Esophagus muscularis mucosa (tissue), 4 donors: ENCODE measurements around the gene ZNF516. TPM values are rescaled to one million over a fixed set of nuclear protein-coding genes. Genes with fewer than 3 reads are reported as not detected.

ENCODE experiments used
- DNase-seq: peaks from one replicate; pipeline ENCODE4 v3.0.0-alpha.2; 2017; ENCODE audit errors: extremely low spot score
- H3K27ac ChIP-seq, 4 donors: fragments of 200-600 bp; sonication (generic); replicated peaks in 1 of 4; 1 replicate in 3 of 4; 2 replicates in 1 of 4; pipeline ENCODE4 v1.5.1; 2016 to 2019; ENCODE audit warnings: mild to moderate bottlenecking in 1 of 4
- H3K27me3 ChIP-seq, 4 donors: fragments of 200-600 bp; sonication (generic); one replicate each; pipeline versions ENCODE4 v1.5.1 to v1.6.0; 2016 to 2019
- H3K36me3 ChIP-seq, 4 donors: fragments of 200-600 bp; sonication (generic); one replicate each; pipeline ENCODE4 v1.5.1; 2016 to 2019
- H3K4me1 ChIP-seq, 4 donors: fragments of 200-600 bp; sonication (generic); one replicate each; pipeline ENCODE4 v1.5.1; 2016 to 2019
- H3K4me3 ChIP-seq, 4 donors: fragments of 200-600 bp; sonication (generic); 1 replicate in 2 of 4; 2 replicates in 2 of 4; pipeline ENCODE4 v1.5.1; 2016 to 2019; ENCODE audit warnings: mild to moderate bottlenecking in 4 of 4, moderate library complexity in 1 of 4
- H3K9me3 ChIP-seq, 4 donors: fragments of 200-600 bp; sonication (generic); 1 replicate in 3 of 4; 2 replicates in 1 of 4; pipeline ENCODE4 v1.5.1; 2016 to 2019
- EP300 ChIP-seq: sonication (generic); formaldehyde crosslinking; IDR thresholded peaks from one replicate; pipeline ENCODE4 v1.6.1; 2017; ENCODE audit warnings: antibody characterized with exemption
- POLR2A ChIP-seq: fragments of 450-650 bp; IDR thresholded peaks from one replicate; pipeline ENCODE4 v1.6.1; 2017; ENCODE audit warnings: antibody characterized with exemption, moderate library complexity, mild to moderate bottlenecking, low read depth
- POLR2AphosphoS5 ChIP-seq, 2 donors: sonication (generic); formaldehyde crosslinking; IDR thresholded peaks; one replicate each; pipeline ENCODE4 v1.6.1; 2017; ENCODE audit warnings: antibody characterized with exemption in 2 of 2
- WGBS: methylation state at CpG from one replicate; pipeline ENCODE4 v1.1.5; 2018; 5-methylcytosine and 5-hydroxymethylcytosine counted together
- intact Hi-C: fragments of 100-400 bp; cut with DNase I; formaldehyde crosslinking; loops from one replicate; pipeline ENCODE4 v1.15.1; 2023
- total RNA-seq, 4 donors: library from RNA; depleted of rRNA; stranded (reverse); fragments of >200 nt; gene quantifications; one replicate each; pipeline versions ENCODE4 v1.1.0 to v1.2.1, GENCODE V29; 2016
- TF ChIP-seq, protein P1 (sequence below), 3 experiments: fragments of 200-600 bp in 2 of 3; fragments of 450-650 bp in 1 of 3; sonication (generic) in 2 of 3; IDR thresholded peaks; one replicate each; pipeline ENCODE4 v1.5.1; 2017 to 2019; ENCODE audit warnings: antibody characterized with exemption in 3 of 3, mild to moderate bottlenecking in 2 of 3, moderate library complexity in 1 of 3

Gene ZNF516
- total RNA-seq, 4 donors from 2014 or later: 28.5 to 44.9 (median 35.8) TPM

DNA sequence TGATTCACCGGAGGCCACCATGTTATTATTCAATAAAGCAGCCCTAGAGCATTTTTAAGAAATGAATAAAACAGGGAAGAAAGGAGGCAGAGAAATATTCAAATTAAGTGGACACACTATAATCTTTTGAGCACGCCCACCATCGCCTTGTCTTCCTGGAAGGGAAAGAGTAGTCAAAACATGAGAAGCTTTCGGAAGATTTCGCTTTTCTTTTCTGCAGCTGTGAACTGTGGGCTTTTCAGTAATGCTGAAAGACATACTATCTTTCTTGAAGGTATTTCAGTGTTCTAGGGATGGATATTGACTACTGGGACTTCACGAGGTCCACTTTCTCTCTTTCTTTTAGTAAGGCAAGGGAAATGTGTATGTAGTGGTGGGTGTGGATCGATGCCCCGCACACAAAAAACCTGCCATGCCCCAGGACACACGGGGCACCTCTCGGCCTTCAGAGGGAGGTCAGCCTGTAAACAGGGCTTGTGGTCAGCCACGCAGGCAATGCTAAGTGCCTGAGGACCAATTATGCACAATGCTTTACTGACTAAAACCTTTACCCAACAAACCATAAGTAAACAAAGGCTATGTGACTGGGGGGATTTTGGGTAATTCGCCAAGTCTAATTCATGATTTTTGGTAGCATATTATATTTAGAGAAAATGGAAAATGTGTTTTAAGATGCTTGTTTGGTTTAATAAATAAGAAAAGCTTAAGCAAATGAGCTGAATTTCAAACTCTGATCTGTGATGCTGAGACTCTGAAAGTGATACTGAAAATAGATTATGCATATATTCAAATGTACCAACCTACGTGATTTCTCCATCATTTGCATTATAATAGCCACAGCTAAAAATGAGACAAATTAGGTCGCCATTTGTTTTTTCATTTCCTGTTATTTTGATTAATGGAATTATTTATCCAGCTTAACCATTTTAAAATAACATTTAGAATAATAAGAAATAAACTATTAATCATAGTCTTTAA is 130.5 kb downstream of the ZNF516 start:
- Histone ChIP-seq H3K4me1 (peaks cover 0 to 8% (median 0%) of the 10 kb centered on the region in 4 donors), H3K27me3 (no peaks in the 10 kb centered on the region), H3K27ac (no peak overlapping the region), H3K4me3 (no peak overlapping the region), H3K36me3 (peaks cover 6 to 54% (median 24%) of the 10 kb centered on the region in 4 donors), H3K9me3 (no peaks in the 10 kb centered on the region)
- no peak for TF ChIP-seq POLR2AphosphoS5 (IDR thresholded peaks at IDR 0.05)
- DNase-seq: no peak
- WGBS: 90% methylated on average over 14 of the region's 14 CpGs
- intact Hi-C loops: no loop called here

DNA sequence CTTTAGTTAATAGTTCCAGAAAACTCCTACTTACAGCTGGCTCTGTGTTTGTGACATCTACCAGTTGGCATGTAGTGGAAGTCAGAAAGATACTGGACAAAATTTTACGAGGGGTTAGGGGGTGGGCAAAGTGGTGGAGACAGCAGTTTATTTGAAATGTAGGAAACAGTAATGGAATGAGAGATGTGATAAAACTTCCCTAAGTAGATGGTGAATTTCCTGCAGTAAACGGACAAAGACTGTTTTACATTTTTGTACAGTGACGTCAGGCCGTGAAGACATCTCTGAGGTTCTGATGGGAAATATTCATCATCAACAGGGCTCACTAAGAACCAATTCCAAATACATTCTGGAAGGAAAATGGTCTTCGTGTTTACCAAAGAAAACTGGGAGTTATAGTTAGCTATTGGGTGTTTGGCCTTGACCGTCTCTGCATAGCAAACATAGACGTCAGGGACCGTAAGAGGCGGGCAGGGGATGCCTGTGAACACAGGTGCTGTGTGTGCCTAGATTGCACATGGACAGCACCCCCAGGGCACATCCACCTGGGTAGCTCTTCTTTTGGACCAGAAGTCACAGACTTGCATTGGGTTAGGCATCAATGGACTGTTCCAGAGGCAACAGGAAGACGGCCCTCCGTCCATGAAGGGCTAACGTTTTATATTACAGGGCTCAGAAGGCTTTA is 131.5 kb downstream of the ZNF516 start:
- no peaks in the 10 kb centered on the region for H3K9me3 ChIP-seq
- no peaks in the 10 kb centered on the region for H3K27me3 ChIP-seq
- no peak for DNase-seq
- H3K4me3 ChIP-seq: no peak overlapping the region
- no peak for TF ChIP-seq EP300
- TF ChIP-seq POLR2A: no peak
- TF ChIP-seq POLR2AphosphoS5 (IDR thresholded peaks at IDR 0.05): no peak
- TF ChIP-seq, protein P1, sequence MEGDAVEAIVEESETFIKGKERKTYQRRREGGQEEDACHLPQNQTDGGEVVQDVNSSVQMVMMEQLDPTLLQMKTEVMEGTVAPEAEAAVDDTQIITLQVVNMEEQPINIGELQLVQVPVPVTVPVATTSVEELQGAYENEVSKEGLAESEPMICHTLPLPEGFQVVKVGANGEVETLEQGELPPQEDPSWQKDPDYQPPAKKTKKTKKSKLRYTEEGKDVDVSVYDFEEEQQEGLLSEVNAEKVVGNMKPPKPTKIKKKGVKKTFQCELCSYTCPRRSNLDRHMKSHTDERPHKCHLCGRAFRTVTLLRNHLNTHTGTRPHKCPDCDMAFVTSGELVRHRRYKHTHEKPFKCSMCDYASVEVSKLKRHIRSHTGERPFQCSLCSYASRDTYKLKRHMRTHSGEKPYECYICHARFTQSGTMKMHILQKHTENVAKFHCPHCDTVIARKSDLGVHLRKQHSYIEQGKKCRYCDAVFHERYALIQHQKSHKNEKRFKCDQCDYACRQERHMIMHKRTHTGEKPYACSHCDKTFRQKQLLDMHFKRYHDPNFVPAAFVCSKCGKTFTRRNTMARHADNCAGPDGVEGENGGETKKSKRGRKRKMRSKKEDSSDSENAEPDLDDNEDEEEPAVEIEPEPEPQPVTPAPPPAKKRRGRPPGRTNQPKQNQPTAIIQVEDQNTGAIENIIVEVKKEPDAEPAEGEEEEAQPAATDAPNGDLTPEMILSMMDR (IDR thresholded peaks at IDR 0.05): no peak
- 79% methylated on average over 12 of the region's 12 CpGs for WGBS
- H3K27ac ChIP-seq: no peak overlapping the region
- peaks cover 6 to 62% (median 26%) of the 10 kb centered on the region in 4 donors for H3K36me3 ChIP-seq
- H3K4me1 ChIP-seq: peaks cover 0 to 8% (median 0%) of the 10 kb centered on the region in 4 donors
- intact Hi-C loops: no loop called here

DNA sequence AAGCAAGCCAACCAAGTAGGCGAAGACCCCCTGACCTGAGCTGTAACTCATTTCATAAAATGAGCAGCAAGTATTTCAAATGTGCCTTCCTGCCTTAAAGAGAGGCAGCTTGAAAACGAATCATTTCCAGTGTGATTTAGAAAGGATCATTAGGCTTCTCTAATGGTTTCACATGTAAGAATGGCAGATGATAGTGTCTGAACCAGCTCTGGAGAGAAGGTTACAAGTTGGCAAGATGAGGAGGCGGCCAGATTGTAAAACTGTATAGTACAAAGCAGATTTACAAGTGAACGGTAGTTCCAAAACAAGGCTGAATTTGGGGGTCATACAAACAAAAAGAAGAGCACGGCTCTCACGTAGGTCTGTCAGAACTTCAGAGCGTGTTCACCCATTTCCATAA is 132.4 kb downstream of the ZNF516 start:
- no peaks in the 10 kb centered on the region for H3K27me3 ChIP-seq
- H3K4me1 ChIP-seq: peaks cover 0 to 8% (median 0%) of the 10 kb centered on the region in 4 donors
- intact Hi-C loops: no loop called here
- H3K4me3 ChIP-seq: no peak overlapping the region
- peaks cover 6 to 71% (median 31%) of the 10 kb centered on the region in 4 donors for H3K36me3 ChIP-seq
- DNase-seq: no peak
- TF ChIP-seq POLR2A (no peak), POLR2AphosphoS5 (IDR thresholded peaks at IDR 0.05) (no peak), EP300 (no peak)
- TF ChIP-seq, protein P1 (IDR thresholded peaks at IDR 0.05): no peak
- 92% methylated on average over 7 of the region's 7 CpGs for WGBS
- H3K9me3 ChIP-seq: no peaks in the 10 kb centered on the region
- no peak overlapping the region for H3K27ac ChIP-seq

DNA sequence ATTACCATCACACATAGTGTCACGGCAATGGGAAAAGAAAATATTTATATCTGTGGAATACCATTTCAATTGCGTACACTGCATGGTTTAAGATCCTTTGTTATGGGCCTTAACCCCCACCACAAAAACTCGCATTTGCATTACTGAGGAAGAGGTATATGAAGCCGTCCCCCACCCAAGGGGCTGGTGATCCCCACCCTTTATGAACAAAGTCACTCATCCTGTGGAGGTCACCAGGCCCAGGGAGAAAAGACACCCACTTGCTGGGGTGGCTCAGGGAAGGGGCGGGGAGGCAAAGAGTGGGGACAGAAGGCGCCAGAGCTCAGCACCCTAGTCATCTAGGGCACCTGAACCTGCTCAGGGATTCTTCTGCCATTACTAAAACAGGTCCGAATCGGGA is 133.8 kb downstream of the ZNF516 start:
- DNase-seq: no peak
- Histone ChIP-seq H3K9me3 (no peaks in the 10 kb centered on the region), H3K27me3 (no peaks in the 10 kb centered on the region), H3K36me3 (peaks cover 6 to 81% (median 43%) of the 10 kb centered on the region in 4 donors), H3K4me1 (peaks cover 0 to 8% (median 0%) of the 10 kb centered on the region in 4 donors), H3K27ac (no peak overlapping the region), H3K4me3 (no peak overlapping the region)
- TF ChIP-seq POLR2AphosphoS5 (IDR thresholded peaks at IDR 0.05): no peak
- TF ChIP-seq, protein P1 (IDR thresholded peaks at IDR 0.05): no peak
- TF ChIP-seq POLR2A: no peak
- TF ChIP-seq EP300: no peak
- 90% methylated on average over 8 of the region's 8 CpGs for WGBS
- intact Hi-C loops: no loop called here

DNA sequence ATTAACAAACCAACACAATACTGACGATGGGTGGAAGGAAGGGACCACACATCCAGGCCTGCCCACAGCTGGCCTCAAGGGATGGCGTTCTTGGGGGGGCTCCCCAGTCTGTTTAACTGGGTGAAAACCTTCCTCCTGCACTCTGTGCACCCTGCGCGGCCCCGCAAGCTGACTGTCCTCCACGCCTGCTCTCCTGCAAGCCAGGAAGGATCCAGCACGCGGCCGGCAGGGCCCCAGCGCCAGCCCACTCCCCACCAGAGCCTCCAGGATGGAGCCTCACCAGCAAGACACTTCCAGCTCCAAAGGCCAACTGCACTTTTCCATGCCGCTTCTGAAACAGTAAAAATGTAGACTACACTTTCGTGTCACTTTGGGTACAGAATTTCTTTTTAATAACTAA is 135.1 kb downstream of the ZNF516 start:
- intact Hi-C loops: no loop called here
- Histone ChIP-seq H3K4me3 (no peak overlapping the region), H3K27ac (no peak overlapping the region), H3K36me3 (peaks cover 6 to 82% (median 45%) of the 10 kb centered on the region in 4 donors), H3K27me3 (no peaks in the 10 kb centered on the region), H3K9me3 (no peaks in the 10 kb centered on the region), H3K4me1 (peaks cover 0 to 5% (median 1%) of the 10 kb centered on the region in 4 donors)
- TF ChIP-seq POLR2A (no peak), EP300 (no peak), POLR2AphosphoS5 (IDR thresholded peaks at IDR 0.05) (no peak)
- TF ChIP-seq, protein P1 (IDR thresholded peaks at IDR 0.05): no peak
- no peak for DNase-seq
- WGBS: 91% methylated on average over 6 of the region's 12 CpGs
